Measurements from ENCODE around the gene MACROD2. TPM values are rescaled to one million over a fixed set of nuclear protein-coding genes. Genes with fewer than 3 reads are reported as not detected.
A peak's percentile ranks its signal among the peaks of the same experiment; 100 is the strongest.

Gene MACROD2
- total RNA-seq, 4 donors from 2014 or later = 10.0 to 24.0 (median 17.0) TPM

- H3K4me3 ChIP-seq (ENCODE audit: low read depth, poor library complexity, severe bottlenecking) = no peak overlapping the region
- intact Hi-C loops (cut with DNase I; ENCODE audit: low total_unique reads) = no loop called here
- TF ChIP-seq CTCF (IDR thresholded peaks at IDR 0.05) (no peak), POLR2A (IDR thresholded peaks at IDR 0.05) (no peak)
- no peak for DNase-seq (ENCODE audit: low spot score in 2 of 2)
Measured at GRCh38 chr20:14335052-14335451, 339.7 kb downstream of the MACROD2 start.

GRCh38 chr20:14336686-14337085, 341.4 kb downstream of the MACROD2 start:
- no peak overlapping the region for H3K4me3 ChIP-seq (ENCODE audit: low read depth, poor library complexity, severe bottlenecking)
- intact Hi-C loops (cut with DNase I; ENCODE audit: low total_unique reads) = no loop called here
- no peak for TF ChIP-seq CTCF (IDR thresholded peaks at IDR 0.05)
- no peak for TF ChIP-seq POLR2A (IDR thresholded peaks at IDR 0.05)
- DNase-seq (ENCODE audit: low spot score in 2 of 2) = no peak
- WGBS, 2 donors = 30 to 47% methylated on average over 4 of the region's 4 CpGs

GRCh38 chr20:14337400-14338171, 342.3 kb downstream of the MACROD2 start, which contains the start of gene FLRT3:
FLRT3 (minus strand) TSS chr20:14337612; CDS start chr20:14327506, 10,106 bp downstream.
- peak; percentile 71 to 86 for DNase-seq (ENCODE audit: low spot score in 2 of 2)
- TF ChIP-seq CTCF (IDR thresholded peaks at IDR 0.05) = peak in 1 of 3 donors; percentile 34
- TF ChIP-seq POLR2A (IDR thresholded peaks at IDR 0.05) = no peak
- H3K4me3 ChIP-seq (ENCODE audit: low read depth, poor library complexity, severe bottlenecking) = no peak within 1 kb of the TSS
- intact Hi-C loops (cut with DNase I; ENCODE audit: low total_unique reads) = no loop called here
- 25% methylated on average over 12 of the region's 12 CpGs for WGBS, 2 donors

GRCh38 chr20:14341801-14342200, 346.5 kb downstream of the MACROD2 start:
- H3K4me3 ChIP-seq (ENCODE audit: low read depth, poor library complexity, severe bottlenecking) = no peak overlapping the region
- intact Hi-C loops (cut with DNase I; ENCODE audit: low total_unique reads) = no loop called here
- no peak for DNase-seq (ENCODE audit: low spot score in 2 of 2)
- TF ChIP-seq CTCF (IDR thresholded peaks at IDR 0.05) (no peak), POLR2A (IDR thresholded peaks at IDR 0.05) (no peak)
- WGBS, 2 donors = 67 to 75% methylated on average over 4 of the region's 4 CpGs

GRCh38 chr20:14342918-14343317, 347.6 kb downstream of the MACROD2 start:
- intact Hi-C loops (cut with DNase I; ENCODE audit: low total_unique reads) = no loop called here
- no peak for DNase-seq (ENCODE audit: low spot score in 2 of 2)
- H3K4me3 ChIP-seq (ENCODE audit: low read depth, poor library complexity, severe bottlenecking) = no peak overlapping the region
- WGBS, 2 donors = 75 to 77% methylated on average over 1 of the region's 1 CpG
- TF ChIP-seq POLR2A (IDR thresholded peaks at IDR 0.05) (no peak), CTCF (IDR thresholded peaks at IDR 0.05) (no peak)
